ENCODE results near the gene GNA12. TPM values are rescaled to one million over a fixed set of nuclear protein-coding genes. Genes with fewer than 3 reads are reported as not detected.
"Not testable (repeated sequence)": the region's sequence is repeated elsewhere in the genome, so short reads cannot be mapped to it uniquely, and the experiment has no call there.

GNA12 gene
- total and polyA plus RNA-seq, 2 experiments from 2014 or later: 11.2 to 13.8 TPM

DNA sequence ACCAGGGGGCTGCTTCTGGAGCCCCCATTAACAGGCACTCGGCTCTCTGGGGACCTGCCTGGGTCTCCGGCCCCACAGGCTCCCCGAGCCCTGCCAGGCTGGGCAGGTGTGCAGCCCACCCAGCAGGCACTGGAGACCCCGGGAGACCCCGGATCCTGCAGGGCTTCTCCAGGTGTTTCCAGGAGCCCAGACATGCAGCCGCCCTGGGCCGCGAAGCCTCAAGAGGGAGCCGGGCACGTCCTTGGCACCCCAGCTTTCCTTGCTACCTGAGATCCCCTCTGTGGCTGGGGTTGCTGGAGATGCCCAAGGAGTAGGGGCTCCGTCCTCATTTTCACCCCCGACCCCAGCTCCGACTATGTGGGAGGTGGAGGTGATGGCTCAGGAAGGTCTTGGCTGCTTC lies 163.9 kb downstream of the GNA12 start:
- no peaks in the 10 kb centered on the region for H3K27me3 ChIP-seq (replicated peaks; ENCODE audit: insufficient read depth)
- 56 to 78% methylated on average over 11 to 13 of the region's 13 CpGs for WGBS, 2 experiments (ENCODE audit: low coverage in 1 of 2, low lambda C conversion rate in 2 of 2, missing lambda C conversion rate in 2 of 2)
- no peak for DNase-seq
- no peak overlapping the region for H3K9ac ChIP-seq
- no peaks in the 10 kb centered on the region for H3F3A ChIP-seq (ENCODE audit: insufficient read depth)
- no peak overlapping the region for H3K4me3 ChIP-seq
- no peak overlapping the region for H3K27ac ChIP-seq
- H3K9me3 ChIP-seq (ENCODE audit: low read depth): no peaks in the 10 kb centered on the region
- H2AFZ ChIP-seq: no peak overlapping the region
- H3K79me2 ChIP-seq (ENCODE audit: insufficient read depth): no peaks in the 10 kb centered on the region
- TF ChIP-seq EZH2 (IDR thresholded peaks at IDR 0.05; ENCODE audit: insufficient read depth, poor library complexity, severe bottlenecking) (no peak), EZH2phosphoT487 (IDR thresholded peaks at IDR 0.05; ENCODE audit: insufficient read depth, low read depth) (no peak)
- no peak overlapping the region for H3K4me2 ChIP-seq (ENCODE audit: unreplicated experiment)
- no peaks in the 10 kb centered on the region for H3K36me3 ChIP-seq (ENCODE audit: low read depth)
- in situ Hi-C loops (cut with MboI): loop anchor here (25.0 kb wide), 1 partner anchor 218 kb away; no protein-coding TSS in a partner anchor
- no peaks in the 10 kb centered on the region for H3K4me1 ChIP-seq (ENCODE audit: insufficient read depth)
- H3K9me2 ChIP-seq (ENCODE audit: insufficient read depth): no peaks in the 10 kb centered on the region
- no peaks in the 10 kb centered on the region for H4K20me1 ChIP-seq (ENCODE audit: insufficient read depth)

GRCh38 chr7:2679135-2680127 lies 164.7 kb downstream of the GNA12 start:
- H3K36me3 ChIP-seq (ENCODE audit: low read depth); H3F3A ChIP-seq (ENCODE audit: insufficient read depth); H3K9ac ChIP-seq; H3K4me2 ChIP-seq (ENCODE audit: unreplicated experiment); H3K79me2 ChIP-seq (ENCODE audit: insufficient read depth); H4K20me1 ChIP-seq (ENCODE audit: insufficient read depth); H3K9me3 ChIP-seq (ENCODE audit: low read depth); H2AFZ ChIP-seq; H3K4me1 ChIP-seq (ENCODE audit: insufficient read depth); H3K27ac ChIP-seq; H3K27me3 ChIP-seq (replicated peaks; ENCODE audit: insufficient read depth); H3K9me2 ChIP-seq (ENCODE audit: insufficient read depth): not testable (repeated sequence)
- 0 out of 2 replicates have a peak overlapping the region, but pooled peaks have one; percentile 43 for H3K4me3 ChIP-seq
- DNase-seq: peak; percentile 9
- 20 to 30% methylated on average over 34 to 63 of the region's 64 CpGs for WGBS, 2 experiments (ENCODE audit: low coverage in 1 of 2, low lambda C conversion rate in 2 of 2, missing lambda C conversion rate in 2 of 2)
- in situ Hi-C loops (cut with MboI): loop anchor here (25.0 kb wide), 1 partner anchor 217 kb away; no protein-coding TSS in a partner anchor

GRCh38 chr7:2678454-2678853 lies 165.7 kb downstream of the GNA12 start:
- H3K36me3 ChIP-seq (ENCODE audit: low read depth); H3K27me3 ChIP-seq (replicated peaks; ENCODE audit: insufficient read depth); DNase-seq; H3K79me2 ChIP-seq (ENCODE audit: insufficient read depth); H3K4me1 ChIP-seq (ENCODE audit: insufficient read depth); H3K9ac ChIP-seq; H3K4me3 ChIP-seq; H3K9me2 ChIP-seq (ENCODE audit: insufficient read depth); H4K20me1 ChIP-seq (ENCODE audit: insufficient read depth); H3K4me2 ChIP-seq (ENCODE audit: unreplicated experiment); H3F3A ChIP-seq (ENCODE audit: insufficient read depth); H2AFZ ChIP-seq; H3K27ac ChIP-seq; H3K9me3 ChIP-seq (ENCODE audit: low read depth): not testable (repeated sequence)
- in situ Hi-C loops (cut with MboI): loop anchor here (25.0 kb wide), 1 partner anchor 216 kb away; no protein-coding TSS in a partner anchor
- 88 to 89% methylated on average over 13 of the region's 15 CpGs for WGBS, 2 experiments (ENCODE audit: low coverage in 1 of 2, low lambda C conversion rate in 2 of 2, missing lambda C conversion rate in 2 of 2)

Other genes with a start within 250 kb of the GNA12 start
- 25.3 and 33.6 TPM in 2 replicates for gene TTYH3, start 212.3 kb downstream of the GNA12 start, total RNA-seq (2014; rRNA removed; shearing (Covaris generic))
- 43.5 and 46.0 TPM in 2 replicates for gene TTYH3, start 212.3 kb downstream of the GNA12 start, polyA plus RNA-seq (2016; fragmentation: Nextera tagmentation; extraction: Ambion mirVana)
- gene AMZ1, start 156.1 kb downstream of the GNA12 start, total RNA-seq (2014; rRNA removed; shearing (Covaris generic)): 3.4 and 4.4 TPM in 2 replicates
- gene AMZ1, start 156.1 kb downstream of the GNA12 start, polyA plus RNA-seq (2016; fragmentation: Nextera tagmentation; extraction: Ambion mirVana): 5.9 TPM in 2 replicates
- gene CARD11, start 199.6 kb upstream of the GNA12 start, total RNA-seq (2014; rRNA removed; shearing (Covaris generic)): not detected in 2 replicates
- not detected in 2 replicates for gene CARD11, start 199.6 kb upstream of the GNA12 start, polyA plus RNA-seq (2016; fragmentation: Nextera tagmentation; extraction: Ambion mirVana)

Measured in GM23248 (cell line).